ENCODE measurements around the gene PRKAG1. TPM values are rescaled to one million over a fixed set of nuclear protein-coding genes. Genes with fewer than 3 reads are reported as not detected.
A peak's percentile ranks its signal among the peaks of the same experiment; 100 is the strongest.

PRKAG1 gene
- total and polyA plus RNA-seq, 7 experiments from 2014 or later = 34.0 to 74.4 (median 49.6) TPM

DNA sequence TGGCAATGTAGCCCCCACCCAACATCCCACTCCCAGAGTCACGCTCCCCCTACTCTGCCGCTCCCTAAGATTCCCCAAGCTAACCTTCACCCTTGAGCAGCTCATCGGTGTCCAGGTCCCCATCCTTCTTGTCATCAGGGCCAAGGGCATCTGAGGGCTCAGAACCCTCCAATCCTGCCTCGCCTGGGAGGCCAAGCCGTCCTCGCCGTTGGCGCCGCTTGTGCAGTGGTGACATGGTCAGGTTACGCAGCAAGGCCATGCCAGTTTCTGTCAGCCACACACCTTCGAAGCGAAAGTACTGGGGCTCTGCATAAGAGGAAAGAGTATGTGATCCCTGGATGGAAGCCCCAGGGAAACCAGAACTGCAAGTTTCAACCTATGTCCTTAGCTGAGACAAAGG lies 26.1 kb upstream of the PRKAG1 start:
- no peak for DNase-seq
- ATAC-seq = no peak
- no peak overlapping the region for H3K27ac ChIP-seq (ENCODE audit: low read depth, low read length)
- H3K4me3 ChIP-seq (ENCODE audit: low read length) = no peak overlapping the region
- H3K4me1 Mint-ChIP-seq = peaks cover 0 to 10% (median 4%) of the 10 kb centered on the region in 7 donors
- H3K36me3 Mint-ChIP-seq = peaks cover 12 to 55% (median 24%) of the 10 kb centered on the region in 5 donors
- H3K9me3 ChIP-seq (ENCODE audit: control insufficient read depth in 2 of 3, low read length in 3 of 3) = no peaks in the 10 kb centered on the region
- ChIA-PET CTCF (interaction anchor here (1.1 to 2.1 kb wide), 3 partner anchors 17 to 48 kb away, joined by 3 to 6 read pairs (median 4); no protein-coding TSS in a partner anchor), POLR2A (no interaction called here)
- H3K36me3 ChIP-seq (ENCODE audit: control insufficient read depth in 2 of 3, insufficient read depth in 3 of 3, low read length in 3 of 3) = peaks cover 52 to 100% (median 52%) of the 10 kb centered on the region in 3 experiments
- H3K4me1 ChIP-seq (ENCODE audit: control insufficient read depth in 2 of 2, insufficient read depth in 2 of 2, low read length in 2 of 2) = peaks cover 0 to 9% of the 10 kb centered on the region in 2 donors
- H3K27me3 Mint-ChIP-seq = no peaks in the 10 kb centered on the region
- intact Hi-C loops (cut with micrococcal nuclease) = loop anchor here in 1 of 2 donors (1.0 kb wide), 2 partner anchors 26 to 48 kb away; partner anchors contain the start of gene PRKAG1
- H3K27ac Mint-ChIP-seq = peak overlapping the region in 2 of 9 donors; percentile 54 to 65
- H3K9me3 Mint-ChIP-seq = no peaks in the 10 kb centered on the region
- no peaks in the 10 kb centered on the region for H3K27me3 ChIP-seq (ENCODE audit: control insufficient read depth in 2 of 2, insufficient read depth in 2 of 2, low read length in 2 of 2)
- no peak overlapping the region for H3K4me3 Mint-ChIP-seq

DNA sequence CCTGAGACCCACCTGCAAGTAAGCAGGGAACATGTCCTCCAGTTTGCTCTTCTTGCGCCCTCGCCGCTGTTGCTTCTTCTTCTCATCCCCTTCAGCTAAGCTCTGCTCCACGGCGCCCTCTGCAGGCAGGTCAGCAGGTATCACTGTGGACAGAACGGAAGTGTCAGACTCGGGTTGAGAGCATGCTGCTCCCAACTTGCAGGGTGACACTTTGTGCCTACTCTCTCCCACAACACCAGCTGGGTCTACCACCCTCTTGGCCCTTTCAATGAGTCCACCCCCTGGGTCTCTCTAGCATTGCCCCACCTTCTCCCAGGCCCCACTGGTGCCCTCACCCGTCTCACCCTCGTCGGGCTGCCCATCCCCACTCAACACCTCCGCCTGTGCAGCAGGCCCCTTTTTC lies 25.3 kb upstream of the PRKAG1 start:
- peak overlapping the region; percentile 40 for H3K27ac ChIP-seq (ENCODE audit: low read depth, low read length)

DNA sequence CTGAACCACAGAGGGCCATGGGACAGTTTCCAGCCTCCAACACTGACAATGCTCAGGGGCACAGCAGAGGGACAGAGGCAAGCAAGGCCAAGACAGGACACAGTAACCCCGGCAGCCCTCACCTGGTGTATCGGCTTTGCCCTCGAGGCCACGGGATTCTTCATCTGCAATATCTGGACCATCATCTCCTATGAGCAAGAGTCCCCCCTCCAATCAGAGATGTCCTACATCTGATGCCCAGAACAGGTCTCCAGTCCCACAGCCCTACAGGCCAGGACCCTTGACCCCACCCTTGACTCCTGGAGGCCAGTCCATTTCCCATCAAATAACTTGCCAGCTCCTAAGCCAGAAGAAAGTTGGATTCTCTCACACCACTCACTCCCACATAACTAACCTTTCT lies 24.7 kb upstream of the PRKAG1 start:
- Histone ChIP-seq H3K4me3 (ENCODE audit: low read length) (no peak overlapping the region), H3K27ac (ENCODE audit: low read depth, low read length) (no peak overlapping the region), H3K27me3 (ENCODE audit: control insufficient read depth in 2 of 2, insufficient read depth in 2 of 2, low read length in 2 of 2) (no peaks in the 10 kb centered on the region), H3K9me3 (ENCODE audit: control insufficient read depth in 2 of 3, low read length in 3 of 3) (no peaks in the 10 kb centered on the region), H3K4me1 (ENCODE audit: control insufficient read depth in 2 of 2, insufficient read depth in 2 of 2, low read length in 2 of 2) (peaks cover 0 to 9% of the 10 kb centered on the region in 2 donors), H3K36me3 (ENCODE audit: control insufficient read depth in 2 of 3, insufficient read depth in 3 of 3, low read length in 3 of 3) (peaks cover 51 to 100% (median 51%) of the 10 kb centered on the region in 3 experiments)
- ChIA-PET POLR2A (interaction anchor here (1.3 kb wide), 1 partner anchor 46 kb away, joined by 4 read pairs; no protein-coding TSS in a partner anchor), CTCF (interaction anchor here (0.7 to 2.1 kb wide), 6 partner anchors 10 to 46 kb away, joined by 4 to 7 read pairs (median 5); no protein-coding TSS in a partner anchor)
- no peak overlapping the region for H3K4me3 Mint-ChIP-seq
- no peaks in the 10 kb centered on the region for H3K27me3 Mint-ChIP-seq
- intact Hi-C loops (cut with micrococcal nuclease) = no loop called here
- DNase-seq (no peak), ATAC-seq (no peak)
- peaks cover 0 to 10% (median 4%) of the 10 kb centered on the region in 7 donors for H3K4me1 Mint-ChIP-seq
- peak overlapping the region in 4 of 9 donors; percentile 17 to 81 (median 70) for H3K27ac Mint-ChIP-seq
- no peaks in the 10 kb centered on the region for H3K9me3 Mint-ChIP-seq
- peaks cover 11 to 51% (median 20%) of the 10 kb centered on the region in 5 donors for H3K36me3 Mint-ChIP-seq

More for the DNA sequence above, 25.3 kb upstream of the PRKAG1 start:
- H3K27me3 Mint-ChIP-seq = no peaks in the 10 kb centered on the region
- ChIA-PET CTCF (interaction anchor here (0.6 to 2.1 kb wide), 9 partner anchors 10 to 316 kb away, joined by 3 to 7 read pairs (median 4); no protein-coding TSS in a partner anchor), POLR2A (no interaction called here)
- peaks cover 0 to 10% (median 4%) of the 10 kb centered on the region in 7 donors for H3K4me1 Mint-ChIP-seq
- H3K4me3 Mint-ChIP-seq = peak overlapping the region in 1 of 10 donors; percentile 7
- no peak overlapping the region for H3K4me3 ChIP-seq (ENCODE audit: low read length)
- H3K36me3 Mint-ChIP-seq = peaks cover 12 to 54% (median 23%) of the 10 kb centered on the region in 5 donors
- no peaks in the 10 kb centered on the region for H3K27me3 ChIP-seq (ENCODE audit: control insufficient read depth in 2 of 2, insufficient read depth in 2 of 2, low read length in 2 of 2)
- ATAC-seq = peak; percentile 90
- peaks cover 51 to 100% (median 56%) of the 10 kb centered on the region in 3 experiments for H3K36me3 ChIP-seq (ENCODE audit: control insufficient read depth in 2 of 3, insufficient read depth in 3 of 3, low read length in 3 of 3)
- DNase-seq = peak; percentile 65 to 80 (median 75)
- peak overlapping the region in 5 of 9 donors; percentile 38 to 81 (median 78) for H3K27ac Mint-ChIP-seq
- no peaks in the 10 kb centered on the region for H3K9me3 Mint-ChIP-seq
- intact Hi-C loops (cut with micrococcal nuclease) = loop anchor here in 1 of 2 donors (1.0 kb wide), 2 partner anchors 26 to 48 kb away; partner anchors contain the start of gene PRKAG1
- no peaks in the 10 kb centered on the region for H3K9me3 ChIP-seq (ENCODE audit: control insufficient read depth in 2 of 3, low read length in 3 of 3)
- H3K4me1 ChIP-seq (ENCODE audit: control insufficient read depth in 2 of 2, insufficient read depth in 2 of 2, low read length in 2 of 2) = peaks cover 0 to 9% of the 10 kb centered on the region in 2 donors

DNA sequence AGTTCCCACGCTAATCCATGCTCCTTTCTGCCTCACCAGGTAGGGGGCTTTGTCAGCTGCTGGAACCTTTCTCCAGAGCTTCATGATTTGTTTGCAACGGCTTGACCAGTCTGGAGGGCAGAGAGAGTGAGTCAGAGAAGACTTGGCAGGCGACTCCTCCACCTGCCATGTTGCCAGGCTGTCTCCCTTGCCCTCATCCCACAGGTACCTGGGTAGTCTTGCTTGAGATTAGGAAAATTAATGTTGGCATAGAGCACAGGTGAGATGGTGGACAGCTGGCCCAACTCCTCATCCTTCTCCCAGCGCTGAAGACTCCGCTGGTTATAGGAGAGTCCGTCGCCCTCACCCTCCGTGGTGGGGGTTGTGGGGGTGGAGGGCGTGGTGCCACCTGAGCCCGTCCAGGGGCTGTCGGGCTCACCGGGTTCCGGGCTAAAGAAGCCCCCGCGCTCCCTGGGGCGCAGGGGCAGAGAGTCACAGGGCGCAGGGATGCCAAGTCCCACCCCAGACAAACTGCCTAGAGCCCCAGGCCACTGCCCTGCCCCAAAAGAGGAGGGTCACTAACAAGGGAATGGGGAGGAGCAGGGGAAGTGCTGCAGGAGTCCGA lies 23.4 kb upstream of the PRKAG1 start:
- Mint-ChIP-seq H3K4me1 (peaks cover 0 to 10% (median 4%) of the 10 kb centered on the region in 7 donors), H3K27me3 (no peaks in the 10 kb centered on the region), H3K27ac (no peak overlapping the region), H3K9me3 (no peaks in the 10 kb centered on the region), H3K4me3 (no peak overlapping the region), H3K36me3 (peaks cover 6 to 47% (median 15%) of the 10 kb centered on the region in 5 donors)
- ChIA-PET CTCF (interaction anchor here (0.5 to 1.1 kb wide), 3 partner anchors 45 to 289 kb away, joined by 3 to 4 read pairs (median 3); no protein-coding TSS in a partner anchor), POLR2A (no interaction called here)
- Histone ChIP-seq H3K9me3 (ENCODE audit: control insufficient read depth in 2 of 3, low read length in 3 of 3) (no peaks in the 10 kb centered on the region), H3K27ac (ENCODE audit: low read depth, low read length) (no peak overlapping the region), H3K36me3 (ENCODE audit: control insufficient read depth in 2 of 3, insufficient read depth in 3 of 3, low read length in 3 of 3) (peaks cover 47 to 100% (median 50%) of the 10 kb centered on the region in 3 experiments), H3K4me1 (ENCODE audit: control insufficient read depth in 2 of 2, insufficient read depth in 2 of 2, low read length in 2 of 2) (peaks cover 0 to 9% of the 10 kb centered on the region in 2 donors), H3K27me3 (ENCODE audit: control insufficient read depth in 2 of 2, insufficient read depth in 2 of 2, low read length in 2 of 2) (no peaks in the 10 kb centered on the region), H3K4me3 (ENCODE audit: low read length) (no peak overlapping the region)
- DNase-seq (no peak), ATAC-seq (no peak)
- intact Hi-C loops (cut with micrococcal nuclease) = no loop called here

DNA sequence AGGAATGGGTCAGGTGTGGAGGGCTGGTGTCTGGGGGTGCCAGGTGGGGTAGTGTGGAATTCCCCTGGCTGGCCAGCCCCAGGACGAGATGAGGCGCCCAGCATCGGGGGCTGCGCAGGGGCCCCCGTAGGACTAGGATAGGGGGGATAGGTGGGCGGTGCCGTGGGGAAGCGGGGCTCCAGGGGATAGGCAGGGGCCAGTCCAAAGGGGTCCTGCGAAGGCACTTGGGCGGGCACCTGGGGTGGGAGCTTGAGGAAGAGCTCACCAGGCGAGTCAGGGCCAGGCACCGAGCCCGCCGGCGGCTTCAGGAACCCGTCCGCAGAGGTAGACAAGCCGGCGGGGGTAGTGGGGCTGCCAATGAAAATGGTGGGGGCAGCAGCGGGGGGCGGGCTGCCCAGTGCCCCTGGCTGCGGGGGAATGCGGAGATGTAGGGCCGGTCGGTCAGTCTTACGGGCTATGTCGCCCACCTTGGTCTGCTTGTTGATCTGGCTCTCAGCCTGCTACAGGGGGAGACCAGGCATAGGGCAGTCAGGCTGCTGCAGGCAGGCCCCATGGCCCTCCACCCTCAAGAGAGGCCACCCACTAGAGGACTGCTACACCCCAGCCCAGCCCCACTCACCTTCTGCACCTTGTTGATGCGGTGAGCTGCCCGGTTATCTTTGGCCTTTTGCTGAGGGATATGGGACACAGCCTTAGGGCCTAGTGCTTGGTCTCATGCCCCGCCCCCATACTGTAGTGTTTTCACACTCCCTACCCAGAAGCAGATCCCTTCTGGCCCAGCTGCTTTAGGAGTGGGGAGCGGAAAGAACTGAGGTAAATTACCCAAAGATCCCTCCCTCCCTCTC lies 22.7 kb upstream of the PRKAG1 start:
- CTCF ChIA-PET = interaction anchor here (1.1 kb wide), 2 partner anchors 44 to 207 kb away, joined by 3 read pairs; no protein-coding TSS in a partner anchor
- Mint-ChIP-seq H3K27ac (no peak overlapping the region), H3K9me3 (no peaks in the 10 kb centered on the region), H3K36me3 (peaks cover 3 to 51% (median 16%) of the 10 kb centered on the region in 5 donors), H3K4me3 (no peak overlapping the region), H3K27me3 (no peaks in the 10 kb centered on the region), H3K4me1 (peaks cover 0 to 10% (median 4%) of the 10 kb centered on the region in 7 donors)
- POLR2A ChIA-PET = no interaction called here
- ATAC-seq = no peak
- intact Hi-C loops (cut with micrococcal nuclease) = no loop called here
- no peak overlapping the region for H3K27ac ChIP-seq (ENCODE audit: low read depth, low read length)
- H3K4me3 ChIP-seq (ENCODE audit: low read length) = no peak overlapping the region
- no peaks in the 10 kb centered on the region for H3K9me3 ChIP-seq (ENCODE audit: control insufficient read depth in 2 of 3, low read length in 3 of 3)
- H3K27me3 ChIP-seq (ENCODE audit: control insufficient read depth in 2 of 2, insufficient read depth in 2 of 2, low read length in 2 of 2) = no peaks in the 10 kb centered on the region
- DNase-seq = no peak
- H3K36me3 ChIP-seq (ENCODE audit: control insufficient read depth in 2 of 3, insufficient read depth in 3 of 3, low read length in 3 of 3) = peaks cover 47 to 98% (median 52%) of the 10 kb centered on the region in 3 experiments
- peaks cover 0 to 9% of the 10 kb centered on the region in 2 donors for H3K4me1 ChIP-seq (ENCODE audit: control insufficient read depth in 2 of 2, insufficient read depth in 2 of 2, low read length in 2 of 2)

DNA sequence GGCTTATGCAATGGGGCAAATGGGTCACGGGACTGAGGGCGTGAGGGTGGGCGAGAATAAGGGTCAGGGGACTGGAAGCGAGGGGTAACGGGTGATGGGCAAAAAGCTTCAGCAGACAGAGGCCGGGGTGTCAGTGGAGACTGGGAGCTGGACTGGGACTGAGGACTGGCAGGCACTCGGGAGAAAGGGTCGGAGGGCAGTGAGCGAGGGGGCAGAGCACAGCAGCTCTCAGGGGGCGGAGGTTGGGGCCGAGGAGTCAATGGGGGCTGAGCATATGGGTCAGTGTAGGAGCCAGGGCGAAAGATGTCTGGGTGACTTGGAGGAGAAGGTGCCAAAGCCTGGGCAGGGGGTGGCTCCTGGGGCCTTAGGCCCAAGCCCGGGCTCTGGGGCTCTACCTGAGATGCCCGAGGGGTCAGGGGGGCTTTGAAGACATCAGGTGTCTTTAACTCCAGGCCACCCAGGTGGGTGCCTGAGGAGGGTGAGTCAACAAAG lies 21.8 kb upstream of the PRKAG1 start:
- Mint-ChIP-seq H3K4me1 (peaks cover 0 to 10% (median 4%) of the 10 kb centered on the region in 7 donors), H3K27me3 (no peaks in the 10 kb centered on the region), H3K27ac (peak overlapping the region in 1 of 9 donors; percentile 76), H3K4me3 (no peak overlapping the region), H3K9me3 (no peaks in the 10 kb centered on the region), H3K36me3 (peaks cover 3 to 44% (median 16%) of the 10 kb centered on the region in 5 donors)
- CTCF ChIA-PET = no interaction called here
- Histone ChIP-seq H3K9me3 (ENCODE audit: control insufficient read depth in 2 of 3, low read length in 3 of 3) (no peaks in the 10 kb centered on the region), H3K36me3 (ENCODE audit: control insufficient read depth in 2 of 3, insufficient read depth in 3 of 3, low read length in 3 of 3) (peaks cover 46 to 94% (median 47%) of the 10 kb centered on the region in 3 experiments), H3K27me3 (ENCODE audit: control insufficient read depth in 2 of 2, insufficient read depth in 2 of 2, low read length in 2 of 2) (no peaks in the 10 kb centered on the region), H3K4me1 (ENCODE audit: control insufficient read depth in 2 of 2, insufficient read depth in 2 of 2, low read length in 2 of 2) (peaks cover 0 to 9% of the 10 kb centered on the region in 2 donors), H3K4me3 (ENCODE audit: low read length) (no peak overlapping the region), H3K27ac (ENCODE audit: low read depth, low read length) (no peak overlapping the region)
- DNase-seq (no peak), ATAC-seq (no peak)
- intact Hi-C loops (cut with micrococcal nuclease) = no loop called here
- POLR2A ChIA-PET = no interaction called here
